GM12878 (cell line): ENCODE measurements around the gene KIF1C.
A peak's percentile ranks its signal among the peaks of the same experiment; 100 is the strongest.

ENCODE experiments used
- EZH2 ChIP-seq: IDR thresholded peaks from 2 replicates; pipeline ENCODE4 v1.6.1; 2012; ENCODE audit warnings: low read depth, mild to moderate bottlenecking, control low read depth, inconsistent platforms, low read length, borderline replicate concordance; ENCODE audit not compliant: control insufficient read depth
- FOXM1 ChIP-seq: IDR thresholded peaks from 2 replicates; pipeline ENCODE4 v1.6.1; 2012; ENCODE audit warnings: low read depth, mild to moderate bottlenecking, inconsistent platforms, low read length, moderate library complexity
- KAT2A ChIP-seq: conservative IDR thresholded peaks from 2 replicates; pipeline ENCODE4 v1.6.1; 2011; ENCODE audit warnings: low read depth, low read length; ENCODE audit not compliant: control insufficient read depth
- KDM1A ChIP-seq: fragments of 200-600 bp; sonication (generic); IDR thresholded peaks from 2 replicates; pipeline ENCODE4 v1.6.1; 2016; ENCODE audit warnings: borderline replicate concordance
- POLR2AphosphoS2 ChIP-seq: IDR thresholded peaks from 2 replicates; pipeline ENCODE4 v1.6.1; 2011; ENCODE audit warnings: low read depth, mild to moderate bottlenecking, low read length, improper control_type of control experiment, moderate library complexity
- TCF12 ChIP-seq: IDR thresholded peaks from 2 replicates; pipeline ENCODE4 v1.6.1; 2011; ENCODE audit warnings: low read depth, mild to moderate bottlenecking, low read length
- ZNF217 ChIP-seq: fragments of 450-650 bp; IDR thresholded peaks from 2 replicates; pipeline ENCODE4 v1.6.1; 2017; ENCODE audit warnings: antibody characterized with exemption, mild to moderate bottlenecking
- ZZZ3 ChIP-seq: IDR thresholded peaks from 2 replicates; pipeline ENCODE4 v1.6.1; 2011; ENCODE audit warnings: low read depth; ENCODE audit not compliant: control insufficient read depth, insufficient read length

DNA sequence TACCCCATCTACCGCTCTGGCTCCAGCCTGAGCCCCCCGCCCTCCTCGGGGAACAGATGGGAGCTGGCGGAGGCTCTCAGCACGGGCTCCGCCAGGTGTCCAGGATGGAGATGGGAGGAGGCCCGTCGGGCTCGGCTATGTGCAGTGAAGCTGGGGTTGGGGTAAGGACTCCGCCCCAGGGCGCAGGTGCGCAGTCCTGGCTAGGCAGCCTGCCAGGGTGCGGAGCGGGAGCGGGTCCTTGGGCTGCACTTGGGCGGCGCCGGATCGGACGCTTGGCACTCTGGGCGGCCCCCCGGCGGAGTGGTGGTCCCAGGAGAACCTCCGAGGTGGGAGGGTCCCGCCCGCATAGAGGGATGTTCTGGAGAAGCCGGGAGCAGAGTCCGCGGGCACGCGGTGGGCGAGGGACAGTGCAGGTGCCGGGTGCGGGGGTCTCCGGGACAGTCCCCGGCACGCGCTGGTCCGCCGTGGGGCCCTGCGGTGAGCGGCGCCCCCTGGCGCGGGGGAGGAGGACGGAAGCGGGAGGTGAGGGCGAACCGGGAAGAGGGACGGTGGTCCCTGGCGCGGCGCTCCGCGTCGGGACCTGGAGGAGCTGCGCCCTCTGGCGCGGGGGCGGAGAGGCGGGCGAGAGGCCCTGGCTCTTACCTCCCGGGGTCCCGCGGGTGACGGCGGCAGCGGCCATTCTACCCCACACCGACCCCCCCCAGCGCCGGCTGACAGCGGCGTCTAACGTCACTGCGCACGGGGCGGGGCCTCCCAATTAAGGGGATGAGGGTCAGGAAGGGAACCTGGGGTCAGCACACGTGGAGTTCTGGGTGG, 10.6 kb upstream of the KIF1C start, which contains the start of gene CAMTA2:
- TF ChIP-seq POLR2AphosphoS2 (peak; percentile 45; the same call in 1 of the 2 replicates), ZZZ3 (no peak), TCF12 (no peak), FOXM1 (peak; percentile 65; the same call in 1 of the 2 replicates), ZNF217 (no peak; the same call in 1 of the 2 replicates), EZH2 (no peak), KDM1A (no peak), KAT2A (no peak)
